ENCODE results near the gene ZSCAN9. TPM values are rescaled to one million over a fixed set of nuclear protein-coding genes. Genes with fewer than 3 reads are reported as not detected.

ZSCAN9 gene
- total and polyA plus RNA-seq, 5 donors, result 8.4 to 11.3 (median 8.7) TPM

- H3K9me3 ChIP-seq (ENCODE audit: control insufficient read depth, low read length), result no peaks in the 10 kb centered on the region
- ATAC-seq, result no peak
- no peak for DNase-seq
- no peak overlapping the region for H3K27ac ChIP-seq (ENCODE audit: low read length)
- no peaks in the 10 kb centered on the region for H3K4me1 ChIP-seq (ENCODE audit: control insufficient read depth, insufficient read depth, low read length)
- no peaks in the 10 kb centered on the region for H3K27me3 ChIP-seq (ENCODE audit: control insufficient read depth, insufficient read depth)
- H3K4me3 ChIP-seq (ENCODE audit: low read length), result no peak overlapping the region
- intact Hi-C loops (cut with DNase I), result loop anchor here in 1 of 4 donors (10.0 kb wide), 1 partner anchor 80 kb away; no protein-coding TSS in a partner anchor
Measured at GRCh38 chr6:28274888-28275287, 49.8 kb downstream of the ZSCAN9 start.

GRCh38 chr6:28277746-28278145, 52.7 kb downstream of the ZSCAN9 start:
- intact Hi-C loops (cut with DNase I), result loop anchor here in 1 of 4 donors (10.0 kb wide), 1 partner anchor 77 kb away; no protein-coding TSS in a partner anchor
- DNase-seq (no peak), ATAC-seq (no peak)
- Histone ChIP-seq H3K9me3 (ENCODE audit: control insufficient read depth, low read length) (no peaks in the 10 kb centered on the region), H3K4me3 (ENCODE audit: low read length) (no peak overlapping the region), H3K27me3 (ENCODE audit: control insufficient read depth, insufficient read depth) (no peaks in the 10 kb centered on the region), H3K4me1 (ENCODE audit: control insufficient read depth, insufficient read depth, low read length) (no peaks in the 10 kb centered on the region), H3K27ac (ENCODE audit: low read length) (no peak overlapping the region)
- 66% methylated on average over 3 of the region's 3 CpGs for WGBS

- no peak for ATAC-seq
- DNase-seq, result no peak
- intact Hi-C loops (cut with DNase I), result loop anchor here in 1 of 4 donors (5.0 kb wide), 1 partner anchor 77 kb away; no protein-coding TSS in a partner anchor
- WGBS, result 36% methylated on average over 3 of the region's 3 CpGs
- Histone ChIP-seq H3K27ac (ENCODE audit: low read length) (no peak overlapping the region), H3K9me3 (ENCODE audit: control insufficient read depth, low read length) (no peaks in the 10 kb centered on the region), H3K4me3 (ENCODE audit: low read length) (peak overlapping the region; percentile 97), H3K4me1 (ENCODE audit: control insufficient read depth, insufficient read depth, low read length) (no peaks in the 10 kb centered on the region), H3K27me3 (ENCODE audit: control insufficient read depth, insufficient read depth) (no peaks in the 10 kb centered on the region)
Measured at GRCh38 chr6:28280595-28281287, 55.7 kb downstream of the ZSCAN9 start.

- intact Hi-C loops (cut with DNase I), result loop anchor here in 1 of 4 donors (5.0 kb wide), 1 partner anchor 76 kb away; no protein-coding TSS in a partner anchor
- Histone ChIP-seq H3K9me3 (ENCODE audit: control insufficient read depth, low read length) (no peaks in the 10 kb centered on the region), H3K4me1 (ENCODE audit: control insufficient read depth, insufficient read depth, low read length) (no peaks in the 10 kb centered on the region), H3K4me3 (ENCODE audit: low read length) (peak within 1 kb of the TSS; percentile 97), H3K27ac (ENCODE audit: low read length) (no peak within 1 kb of the TSS), H3K27me3 (ENCODE audit: control insufficient read depth, insufficient read depth) (no peaks in the 10 kb centered on the region)
- ATAC-seq, result peak; percentile 97 to 98
- under 1% methylated on average over 50 of the region's 50 CpGs for WGBS
- DNase-seq, result peak; percentile 88 to 94 (median 94)
Measured at GRCh38 chr6:28281288-28282064, 56.4 kb downstream of the ZSCAN9 start, which contains the start of gene PGBD1. PGBD1 (plus strand) TSS chr6:28281572; CDS start chr6:28283814, 2,242 bp downstream.

- no peaks in the 10 kb centered on the region for H3K4me1 ChIP-seq (ENCODE audit: control insufficient read depth, insufficient read depth, low read length)
- intact Hi-C loops (cut with DNase I), result loop anchor here in 1 of 4 donors (5.0 kb wide), 1 partner anchor 74 kb away; no protein-coding TSS in a partner anchor
- no peaks in the 10 kb centered on the region for H3K27me3 ChIP-seq (ENCODE audit: control insufficient read depth, insufficient read depth)
- H3K4me3 ChIP-seq (ENCODE audit: low read length), result no peak overlapping the region
- ATAC-seq, result no peak
- no peak for DNase-seq
- no peak overlapping the region for H3K27ac ChIP-seq (ENCODE audit: low read length)
- H3K9me3 ChIP-seq (ENCODE audit: control insufficient read depth, low read length), result no peaks in the 10 kb centered on the region
- WGBS, result 96% methylated on average over 2 of the region's 2 CpGs
Measured at GRCh38 chr6:28282926-28283325, 57.9 kb downstream of the ZSCAN9 start.

Other genes starting within 250 kb of the ZSCAN9 start
- under 1 TPM; 0.28 to 0.83 (median 0.47) TPM for gene ZNF165, start 144.7 kb upstream of the ZSCAN9 start, total RNA-seq
- 0.36 TPM for gene ZNF165, start 144.7 kb upstream of the ZSCAN9 start, polyA plus RNA-seq
- gene ZSCAN16, start 100.7 kb upstream of the ZSCAN9 start, total RNA-seq, result 1 to 10 TPM; 2.5 to 3.2 (median 2.8) TPM
- 2.9 TPM for gene ZSCAN16, start 100.7 kb upstream of the ZSCAN9 start, polyA plus RNA-seq
- gene ZKSCAN8, start 83.4 kb upstream of the ZSCAN9 start, total RNA-seq, result 10 to 100 TPM; 15.2 to 18.2 (median 16.3) TPM
- gene ZKSCAN8, start 83.4 kb upstream of the ZSCAN9 start, polyA plus RNA-seq, result 5.5 TPM
- gene ZKSCAN4, start 27.0 kb downstream of the ZSCAN9 start, total RNA-seq, result 1 to 10 TPM; 3.3 to 4.0 (median 3.6) TPM
- gene ZKSCAN4, start 27.0 kb downstream of the ZSCAN9 start, polyA plus RNA-seq, result 1.5 TPM
- 1 to 10 TPM; 6.1 to 6.4 (median 6.2) TPM for gene NKAPL, start 34.0 kb downstream of the ZSCAN9 start, total RNA-seq
- gene NKAPL, start 34.0 kb downstream of the ZSCAN9 start, polyA plus RNA-seq, result 5.5 TPM
- 10 to 100 TPM; 12.0 to 20.2 (median 15.2) TPM for gene ZSCAN26, start 41.9 kb downstream of the ZSCAN9 start, total RNA-seq
- gene ZSCAN26, start 41.9 kb downstream of the ZSCAN9 start, polyA plus RNA-seq, result 11.4 TPM
- 1 to 10 TPM; 3.0 to 3.6 (median 3.2) TPM for gene PGBD1, start 56.3 kb downstream of the ZSCAN9 start, total RNA-seq
- gene PGBD1, start 56.3 kb downstream of the ZSCAN9 start, polyA plus RNA-seq, result 2.3 TPM
- 10 to 100 TPM in 2 of 4 donors, 1 to 10 TPM in 2; 8.3 to 18.4 (median 10.2) TPM for gene ZSCAN31, start 110.9 kb downstream of the ZSCAN9 start, total RNA-seq
- 3.9 TPM for gene ZSCAN31, start 110.9 kb downstream of the ZSCAN9 start, polyA plus RNA-seq
- 1 to 10 TPM; 4.1 to 7.2 (median 6.0) TPM for gene ZKSCAN3, start 124.7 kb downstream of the ZSCAN9 start, total RNA-seq
- 1.7 TPM for gene ZKSCAN3, start 124.7 kb downstream of the ZSCAN9 start, polyA plus RNA-seq
- 1 to 10 TPM; 3.6 to 4.2 (median 3.9) TPM for gene ZSCAN12, start 174.5 kb downstream of the ZSCAN9 start, total RNA-seq
- gene ZSCAN12, start 174.5 kb downstream of the ZSCAN9 start, polyA plus RNA-seq, result 1.4 TPM
- gene ZSCAN23, start 218.2 kb downstream of the ZSCAN9 start, total RNA-seq, result 1 to 10 TPM; 1.8 to 2.9 (median 2.0) TPM
- 0.48 TPM for gene ZSCAN23, start 218.2 kb downstream of the ZSCAN9 start, polyA plus RNA-seq

Measured in right cardiac atrium (tissue), 5 donors.